HG03066 (cell line): ENCODE measurements around the gene DMD.
"Not testable (repeated sequence)": the region's sequence is repeated elsewhere in the genome, so short reads cannot be mapped to it uniquely, and the experiment has no call there.

Source experiments
- ATAC-seq: cut with Tn5 transposase; IDR thresholded peaks from one replicate; pipeline ENCODE4 v1.9.1; 2021; ENCODE audit warnings: low read depth; ENCODE audit not compliant: unreplicated experiment

The DMD gene

GRCh38 chrX:33211356-33212260 lies at the start of gene DMD:
DMD (minus strand) TSS chrX:33211549; CDS start chrX:33211312, 237 bp downstream.
- ATAC-seq, result no peak

GRCh38 chrX:33252306-33252825 lies 41.0 kb upstream of the DMD start:
- no peak for ATAC-seq

- no peak for ATAC-seq
These were observed 7.5 kb upstream of the DMD start for GRCh38 chrX:33218819-33219218.

- no peak for ATAC-seq
These were observed 1.2 kb downstream of the DMD start for GRCh38 chrX:33210156-33210555.

GRCh38 chrX:33207056-33207455 lies 4.3 kb downstream of the DMD start:
- no peak for ATAC-seq

GRCh38 chrX:33205321-33205720 lies 6.0 kb downstream of the DMD start:
- no peak for ATAC-seq

GRCh38 chrX:33204889-33205288 lies 6.5 kb downstream of the DMD start:
- no peak for ATAC-seq

- no peak for ATAC-seq
These were observed 12.6 kb downstream of the DMD start for GRCh38 chrX:33198561-33199279.

GRCh38 chrX:33195698-33196097 lies 15.7 kb downstream of the DMD start:
- no peak for ATAC-seq

- no peak for ATAC-seq
These were observed 16.4 kb downstream of the DMD start for GRCh38 chrX:33194876-33195433.

- no peak for ATAC-seq
These were observed 17.1 kb downstream of the DMD start for GRCh38 chrX:33194289-33194688.

- no peak for ATAC-seq
These were observed 21.3 kb downstream of the DMD start for GRCh38 chrX:33190016-33190415.

- ATAC-seq, result no peak
These were observed 22.5 kb downstream of the DMD start for GRCh38 chrX:33188881-33189280.

- ATAC-seq, result no peak
These were observed 23.1 kb downstream of the DMD start for GRCh38 chrX:33188286-33188685.

- ATAC-seq, result not testable (repeated sequence)
These were observed 26.5 kb downstream of the DMD start for GRCh38 chrX:33184803-33185202.

- no peak for ATAC-seq
These were observed 28.0 kb downstream of the DMD start for GRCh38 chrX:33183361-33183760.

- ATAC-seq, result no peak
These were observed 32.7 kb downstream of the DMD start for GRCh38 chrX:33178690-33179089.

- ATAC-seq, result no peak
These were observed 33.1 kb downstream of the DMD start for GRCh38 chrX:33178218-33178617.

- ATAC-seq, result no peak
These were observed 36.1 kb downstream of the DMD start for GRCh38 chrX:33175201-33175600.

- ATAC-seq, result no peak
These were observed 40.3 kb downstream of the DMD start for GRCh38 chrX:33171041-33171440.

GRCh38 chrX:33161829-33162228 lies 49.5 kb downstream of the DMD start:
- ATAC-seq, result no peak
